H9 (cell line): Measurements from ENCODE around the gene MIGA1. TPM values are rescaled to one million over a fixed set of nuclear protein-coding genes. Genes with fewer than 3 reads are reported as not detected.

Source experiments
- DNase-seq: peaks from one replicate; pipeline ENCODE4 v3.0.0-alpha.2; 2017
- H2AFZ ChIP-seq: one replicate; pipeline ENCODE4 v1.6.1; 2013; ENCODE audit warnings: mild to moderate bottlenecking, low read length, control low read depth, moderate library complexity
- H2AK5ac ChIP-seq: 2 replicates; pipeline ENCODE4 v1.6.1; 2013; ENCODE audit warnings: low read length, control low read depth, mixed read lengths; ENCODE audit not compliant: insufficient read length
- H2BK120ac ChIP-seq: one replicate; pipeline ENCODE4 v1.6.1; 2013; ENCODE audit warnings: low read depth, mild to moderate bottlenecking, low read length, control low read depth, inconsistent platforms; ENCODE audit not compliant: poor library complexity, severe bottlenecking
- H2BK12ac ChIP-seq: 2 replicates; pipeline ENCODE4 v1.6.1; 2013; ENCODE audit warnings: low read length, control low read depth, mixed read lengths, low read depth; ENCODE audit not compliant: insufficient read length
- H2BK15ac ChIP-seq: 2 replicates; pipeline ENCODE4 v1.6.1; 2013; ENCODE audit warnings: low read depth, low read length, control low read depth
- H2BK20ac ChIP-seq: one replicate; pipeline ENCODE4 v1.6.1; 2013; ENCODE audit warnings: low read depth, mild to moderate bottlenecking, low read length, control low read depth, inconsistent platforms; ENCODE audit not compliant: poor library complexity, severe bottlenecking
- H2BK5ac ChIP-seq: 2 replicates; pipeline ENCODE4 v1.6.1; 2013; ENCODE audit warnings: low read length, control low read depth, mixed read lengths; ENCODE audit not compliant: insufficient read length
- H3K14ac ChIP-seq: 2 replicates; pipeline ENCODE4 v1.6.1; 2013; ENCODE audit warnings: low read length, control low read depth; ENCODE audit not compliant: insufficient read depth
- H3K18ac ChIP-seq: 2 replicates; pipeline ENCODE4 v1.6.1; 2013; ENCODE audit warnings: low read depth, mild to moderate bottlenecking, mixed read lengths, low read length, control low read depth; ENCODE audit not compliant: insufficient read length
- H3K23ac ChIP-seq: 2 replicates; pipeline ENCODE4 v1.6.1; 2013; ENCODE audit warnings: low read length, control low read depth, mixed read lengths, low read depth; ENCODE audit not compliant: insufficient read length
- H3K23me2 ChIP-seq: 2 replicates; pipeline ENCODE4 v1.6.1; 2013; ENCODE audit warnings: low read depth, mild to moderate bottlenecking, mixed read lengths, low read length, control low read depth; ENCODE audit not compliant: insufficient read length, poor library complexity, severe bottlenecking
- H3K27ac ChIP-seq: 2 replicates; pipeline ENCODE4 v1.5.1; 2013; ENCODE audit warnings: low read length, control low read depth, mixed read lengths, low read depth; ENCODE audit not compliant: insufficient read length
- H3K27me3 ChIP-seq: 2 replicates; pipeline ENCODE4 v1.6.1; 2013; ENCODE audit warnings: low read length, control low read depth, inconsistent platforms; ENCODE audit not compliant: insufficient read depth
- H3K4ac ChIP-seq: 2 replicates; pipeline ENCODE4 v1.6.1; 2013; ENCODE audit warnings: low read depth, mild to moderate bottlenecking, control low read depth, inconsistent platforms, low read length, moderate library complexity
- H3K4me1 ChIP-seq: 2 replicates; pipeline ENCODE4 v1.6.1; 2013; ENCODE audit warnings: low read length, control low read depth, inconsistent platforms; ENCODE audit not compliant: insufficient read depth
- H3K4me2 ChIP-seq: 2 replicates; pipeline ENCODE4 v1.6.1; 2013; ENCODE audit warnings: low read length, control low read depth, mixed read lengths; ENCODE audit not compliant: insufficient read length, insufficient read depth
- H3K56ac ChIP-seq: 2 replicates; pipeline ENCODE4 v1.6.1; 2013; ENCODE audit warnings: low read depth, mild to moderate bottlenecking, mixed read lengths, low read length, control low read depth; ENCODE audit not compliant: insufficient read length
- H3K79me1 ChIP-seq: 2 replicates; pipeline ENCODE4 v1.6.1; 2013; ENCODE audit warnings: low read depth, mild to moderate bottlenecking, moderate library complexity, low read length, control low read depth, inconsistent platforms; ENCODE audit not compliant: insufficient read depth, poor library complexity, severe bottlenecking
- H3K79me2 ChIP-seq: 2 replicates; pipeline ENCODE4 v1.6.1; 2013; ENCODE audit warnings: low read length, control low read depth, inconsistent platforms; ENCODE audit not compliant: insufficient read depth
- H3K9ac ChIP-seq: 2 replicates; pipeline ENCODE4 v1.6.1; 2013; ENCODE audit warnings: low read length, control low read depth, mixed read lengths; ENCODE audit not compliant: insufficient read length; ENCODE audit errors: extremely low read depth
- H3K9me3 ChIP-seq: one replicate; pipeline ENCODE4 v1.6.1; 2013; ENCODE audit warnings: low read depth, low read length, inconsistent platforms; ENCODE audit not compliant: control insufficient read depth
- H3T11ph ChIP-seq: one replicate; pipeline ENCODE4 v1.6.1; 2013; ENCODE audit warnings: mild to moderate bottlenecking, low read length, control low read depth, inconsistent platforms
- H4K20me1 ChIP-seq: one replicate; pipeline ENCODE4 v1.6.1; 2013; ENCODE audit not compliant: control insufficient read depth, insufficient read length, insufficient read depth
- H4K5ac ChIP-seq: 2 replicates; pipeline ENCODE4 v1.6.1; 2013; ENCODE audit warnings: low read depth, mild to moderate bottlenecking, mixed read lengths, low read length, control low read depth; ENCODE audit not compliant: insufficient read length
- H4K8ac ChIP-seq: replicated peaks from 2 replicates; pipeline ENCODE4 v1.6.1; 2013; ENCODE audit warnings: low read length, control low read depth, mixed read lengths, low read depth; ENCODE audit not compliant: insufficient read length
- H4K91ac ChIP-seq: 2 replicates; pipeline ENCODE4 v1.6.1; 2013; ENCODE audit warnings: low read depth, mild to moderate bottlenecking, moderate library complexity, mixed read lengths, low read length, control low read depth; ENCODE audit not compliant: insufficient read length
- H3K27ac Mint-ChIP-seq, 3 experiments: 2 replicates in 2 of 3; 3 replicates in 1 of 3; pipeline ENCODE4 v1.8.0; 2020 to 2021; ENCODE audit warnings: mixed read lengths in 3 of 3, mild to moderate bottlenecking in 1 of 3, moderate library complexity in 1 of 3
- H3K27me3 Mint-ChIP-seq: 2 replicates; pipeline ENCODE4 v1.8.0; 2021; ENCODE audit warnings: low read depth, mild to moderate bottlenecking, moderate library complexity, mixed read lengths
- H3K36me3 Mint-ChIP-seq, 3 experiments: 2 replicates in 2 of 3; 3 replicates in 1 of 3; pipeline ENCODE4 v1.8.0; 2020 to 2021; ENCODE audit warnings: low read depth in 3 of 3, mixed read lengths in 3 of 3; ENCODE audit not compliant: insufficient read depth in 1 of 3
- H3K4me1 Mint-ChIP-seq, 2 experiments: 2 replicates each; pipeline ENCODE4 v1.8.0; 2020; ENCODE audit warnings: mixed read lengths in 2 of 2
- H3K4me3 Mint-ChIP-seq, 2 experiments: 2 replicates in 1 of 2; 3 replicates in 1 of 2; pipeline ENCODE4 v1.8.0; 2020 to 2021; ENCODE audit warnings: mild to moderate bottlenecking in 2 of 2, mixed read lengths in 2 of 2, moderate library complexity in 1 of 2
- H3K9me3 Mint-ChIP-seq, 2 experiments: 2 replicates in 1 of 2; 3 replicates in 1 of 2; pipeline ENCODE4 v1.8.0; 2020; ENCODE audit warnings: mild to moderate bottlenecking in 2 of 2, mixed read lengths in 2 of 2, moderate library complexity in 1 of 2
- CTCF ChIP-seq: fragments of 200-600 bp; sonication (generic); conservative IDR thresholded peaks from 3 replicates; pipeline ENCODE4 v1.8.0; 2021; ENCODE audit warnings: antibody characterized with exemption, mild to moderate bottlenecking
- total RNA-seq: library from RNA; stranded (reverse); gene quantifications from 2 replicates; pipeline ENCODE4 v1.2.1, GENCODE V29; 2021

MIGA1 gene
- total RNA-seq, 1 experiment from 2014 or later = 6.3 TPM

- no peak overlapping the region for H3T11ph ChIP-seq
- no peak overlapping the region for H3K9ac ChIP-seq
- H4K5ac ChIP-seq = no peak overlapping the region
- no peak overlapping the region for H3K4me3 Mint-ChIP-seq
- no peaks in the 10 kb centered on the region for H3K9me3 Mint-ChIP-seq
- DNase-seq = no peak
- H3K23me2 ChIP-seq = no peaks in the 10 kb centered on the region
- H3K4me2 ChIP-seq = no peak overlapping the region
- no peak overlapping the region for H2AK5ac ChIP-seq
- no peaks in the 10 kb centered on the region for H3K4me1 ChIP-seq
- peaks cover 0 to 3% (median 0%) of the 10 kb centered on the region in 3 experiments; a peak in 1 of 7 replicates for H3K36me3 Mint-ChIP-seq
- H2AFZ ChIP-seq = no peak overlapping the region
- no peak overlapping the region for H3K56ac ChIP-seq
- H2BK15ac ChIP-seq = no peak overlapping the region
- no peak overlapping the region for H3K4ac ChIP-seq
- H3K18ac ChIP-seq = no peak overlapping the region
- H3K27ac Mint-ChIP-seq = no peak overlapping the region
- no peak overlapping the region for H3K27ac ChIP-seq
- no peak for TF ChIP-seq CTCF
- no peaks in the 10 kb centered on the region for H3K27me3 Mint-ChIP-seq
- no peak overlapping the region for H3K14ac ChIP-seq
- H2BK120ac ChIP-seq = no peak overlapping the region
- H4K91ac ChIP-seq = no peak overlapping the region
- no peaks in the 10 kb centered on the region for H3K79me1 ChIP-seq
- no peak overlapping the region for H4K8ac ChIP-seq
- no peak overlapping the region for H2BK12ac ChIP-seq
- no peak overlapping the region for H2BK20ac ChIP-seq
- no peak overlapping the region for H3K23ac ChIP-seq
- no peaks in the 10 kb centered on the region for H4K20me1 ChIP-seq
- no peaks in the 10 kb centered on the region for H3K27me3 ChIP-seq
- no peak overlapping the region for H2BK5ac ChIP-seq
- H3K9me3 ChIP-seq = no peaks in the 10 kb centered on the region
- H3K4me1 Mint-ChIP-seq = peaks cover 3 to 6% of the 10 kb centered on the region in 2 experiments; a peak in 2 of 4 replicates
- no peaks in the 10 kb centered on the region for H3K79me2 ChIP-seq
These were observed 53.5 kb downstream of the MIGA1 start for GRCh38 chr1:77832901-77833300.
